Non-pigmented ciliary epithelial cell (primary cell): Measurements from ENCODE around the gene TNRC18.

Experiments used
- DNase-seq: peaks from one replicate; pipeline ENCODE4 v3.0.0-alpha.2; 2010; ENCODE audit warnings: low read depth

Gene TNRC18

DNA sequence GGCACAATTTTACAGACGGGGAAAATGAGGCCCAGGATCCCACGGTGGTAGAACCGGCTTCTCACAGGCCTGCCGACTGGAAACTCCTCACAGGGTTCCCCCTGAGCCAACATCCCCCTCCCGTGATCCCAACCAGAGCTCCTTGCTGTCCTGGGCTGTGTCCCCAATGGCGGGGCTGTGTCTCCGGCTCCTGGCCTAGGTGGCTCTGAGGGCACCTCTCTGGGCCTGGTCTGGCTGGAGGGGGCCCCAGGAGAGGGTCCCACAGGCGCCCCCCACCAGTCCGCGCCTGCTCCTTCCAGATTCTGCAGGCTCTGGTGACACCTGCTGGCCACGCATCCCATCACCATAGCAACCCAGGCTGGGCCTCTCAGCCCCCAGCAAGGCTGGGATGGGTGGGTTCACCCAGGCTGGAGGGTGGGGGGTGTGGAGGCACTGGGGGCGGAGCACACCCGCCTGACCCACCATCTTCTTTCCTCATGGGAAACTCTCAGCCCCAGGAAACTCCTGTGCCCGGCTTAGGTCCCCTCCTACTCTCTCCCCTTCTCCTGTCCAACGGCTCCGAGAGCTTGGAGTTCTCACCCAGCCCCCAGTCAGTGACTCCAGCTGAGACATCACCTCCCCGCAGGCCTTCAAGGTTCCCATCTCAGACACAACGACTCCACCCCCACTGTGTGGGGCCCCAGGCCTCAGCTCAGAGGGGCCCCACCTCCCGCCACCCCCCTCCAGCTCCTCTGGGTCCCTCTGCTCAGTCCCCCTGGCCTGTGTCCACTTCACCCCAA is 27.1 kb upstream of the TNRC18 start:
- DNase-seq: no peak

DNA sequence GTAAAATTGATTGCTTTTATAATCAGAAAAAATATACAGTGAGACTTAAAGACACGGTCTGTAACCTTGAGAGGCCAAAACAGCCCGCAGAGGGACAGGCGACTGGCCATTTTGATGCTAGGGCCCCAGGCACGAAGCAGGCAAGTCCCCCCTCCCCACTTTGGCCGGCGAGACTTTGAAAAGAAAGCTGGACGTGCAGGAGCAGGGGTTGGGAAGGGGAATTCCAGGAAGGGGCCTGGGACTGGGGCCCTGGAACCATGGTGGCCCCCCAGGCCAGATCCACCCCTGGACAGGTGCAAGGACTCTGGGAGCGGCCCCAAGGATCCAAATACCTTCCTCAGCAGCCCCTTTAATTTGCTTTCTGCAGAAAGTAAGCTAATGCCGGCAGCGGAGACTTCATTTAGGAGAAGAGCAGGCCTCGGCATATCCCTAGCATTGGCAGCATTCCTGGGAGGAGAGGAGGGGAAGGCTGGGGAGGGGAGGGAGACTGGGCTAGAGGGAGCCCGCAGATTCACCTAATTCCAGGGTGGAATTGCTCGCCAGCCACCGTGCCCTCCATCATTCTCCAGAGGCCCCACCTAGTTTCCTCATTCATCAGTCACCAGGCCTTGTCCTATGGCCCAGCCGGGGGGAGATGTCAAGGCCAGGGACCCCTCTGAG is 24.9 kb upstream of the TNRC18 start:
- no peak for DNase-seq

DNA sequence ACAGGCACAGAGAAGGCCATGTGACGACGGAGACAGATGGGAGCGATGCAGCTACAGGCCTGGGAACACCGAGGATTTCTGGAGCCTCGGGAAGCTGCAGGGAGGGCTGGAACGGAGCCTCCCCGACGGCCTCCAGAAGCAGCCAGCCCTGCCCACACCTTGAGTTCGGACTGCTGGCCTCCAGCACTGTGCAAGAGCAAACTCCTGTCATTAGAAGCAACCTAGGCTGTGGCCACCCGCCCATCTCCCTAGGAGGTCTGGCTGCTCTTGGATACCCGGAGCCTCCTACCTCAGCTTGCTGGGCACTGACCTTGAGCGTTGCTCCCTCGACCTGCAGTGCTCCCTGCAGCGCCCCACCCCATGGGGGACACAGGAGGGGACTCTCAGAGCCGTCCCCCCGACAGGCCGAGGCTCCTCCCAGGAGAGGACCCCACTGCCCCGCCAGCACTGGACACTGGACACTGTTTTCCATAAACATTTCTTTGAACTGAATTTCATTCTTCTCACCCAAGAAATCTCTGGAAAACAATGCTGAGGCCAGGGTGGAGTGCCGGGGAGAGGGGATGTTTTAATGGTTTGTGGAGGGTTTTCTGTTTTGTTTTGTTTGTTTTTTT is 22.5 kb upstream of the TNRC18 start:
- DNase-seq: no peak

DNA sequence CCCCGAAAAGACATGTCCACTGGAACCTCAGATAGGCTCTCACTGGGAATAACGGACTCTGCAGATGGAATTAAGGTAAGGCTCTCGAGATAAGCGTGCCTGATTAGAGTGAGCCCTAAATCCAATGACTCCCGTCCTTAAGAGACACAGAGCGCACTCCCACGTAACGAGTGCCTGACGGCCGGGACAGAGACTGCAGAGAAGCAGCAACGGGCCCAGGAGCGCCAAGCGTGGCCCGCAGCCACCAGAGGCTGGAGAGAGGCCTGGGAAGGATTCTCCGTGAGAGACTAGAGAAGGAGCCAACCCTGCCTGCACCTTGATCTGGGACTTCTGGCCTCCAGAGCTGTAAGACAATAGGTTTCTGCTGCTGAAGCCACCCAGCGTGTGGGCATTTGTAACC is 20.0 kb upstream of the TNRC18 start:
- no peak for DNase-seq

DNA sequence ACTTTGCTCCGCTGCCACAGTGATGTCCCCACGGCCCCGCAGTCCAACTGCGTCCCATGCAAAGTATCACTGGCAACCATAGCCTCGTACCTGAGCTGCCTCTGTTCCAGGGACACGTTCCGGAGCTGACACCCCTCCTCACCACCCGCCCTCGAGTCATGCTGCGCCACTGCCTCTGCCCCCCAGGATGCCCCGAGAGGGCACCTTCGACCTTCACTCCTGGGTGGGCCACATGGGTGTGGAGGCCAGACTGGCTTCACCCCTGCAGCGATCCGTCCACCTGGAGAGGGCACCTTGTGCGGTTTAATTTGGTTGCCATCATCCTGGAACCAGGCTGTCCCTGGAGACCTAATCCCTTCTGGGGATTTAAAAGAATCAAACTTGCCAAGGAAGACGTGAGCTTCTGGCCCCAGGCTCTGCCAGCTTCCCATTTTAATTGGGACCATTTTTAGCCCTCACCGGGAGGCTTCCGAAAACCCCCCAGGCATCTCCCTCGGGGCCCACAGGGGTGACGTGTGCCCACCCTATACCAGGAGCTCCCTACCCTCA is 19.2 kb upstream of the TNRC18 start:
- DNase-seq: no peak

DNA sequence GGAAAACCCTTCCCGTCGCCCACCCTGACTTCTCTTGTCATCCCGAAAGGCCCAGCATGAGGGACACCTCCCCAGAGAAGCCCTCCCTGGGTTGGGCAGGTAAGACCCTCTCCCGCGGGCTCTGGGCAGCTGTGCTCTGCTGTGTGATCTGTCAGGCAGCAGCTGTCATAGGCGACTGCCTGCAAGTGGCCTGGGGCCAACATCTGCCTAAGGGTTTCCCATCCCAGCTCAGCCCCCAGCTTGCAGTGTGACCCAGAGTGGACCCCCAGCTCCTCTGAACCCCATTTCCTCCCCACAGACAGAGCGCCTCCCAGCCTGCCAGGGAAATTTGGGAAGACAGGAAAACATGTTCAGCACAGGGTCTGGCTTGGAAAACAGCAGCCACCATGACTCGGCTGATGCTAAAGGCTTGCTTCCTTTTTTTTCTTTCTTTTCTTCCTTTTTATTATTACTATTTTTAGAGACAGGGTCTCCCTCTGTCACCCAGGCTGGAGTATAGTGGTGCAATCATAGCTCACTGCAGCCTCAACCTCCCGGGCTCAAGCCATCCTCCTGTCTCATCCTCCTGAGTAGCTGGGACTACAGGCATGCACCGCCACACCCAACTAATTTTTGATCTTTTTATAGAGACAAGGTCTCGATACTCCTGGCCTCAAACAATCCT is 18.3 kb upstream of the TNRC18 start:
- DNase-seq: no peak

DNA sequence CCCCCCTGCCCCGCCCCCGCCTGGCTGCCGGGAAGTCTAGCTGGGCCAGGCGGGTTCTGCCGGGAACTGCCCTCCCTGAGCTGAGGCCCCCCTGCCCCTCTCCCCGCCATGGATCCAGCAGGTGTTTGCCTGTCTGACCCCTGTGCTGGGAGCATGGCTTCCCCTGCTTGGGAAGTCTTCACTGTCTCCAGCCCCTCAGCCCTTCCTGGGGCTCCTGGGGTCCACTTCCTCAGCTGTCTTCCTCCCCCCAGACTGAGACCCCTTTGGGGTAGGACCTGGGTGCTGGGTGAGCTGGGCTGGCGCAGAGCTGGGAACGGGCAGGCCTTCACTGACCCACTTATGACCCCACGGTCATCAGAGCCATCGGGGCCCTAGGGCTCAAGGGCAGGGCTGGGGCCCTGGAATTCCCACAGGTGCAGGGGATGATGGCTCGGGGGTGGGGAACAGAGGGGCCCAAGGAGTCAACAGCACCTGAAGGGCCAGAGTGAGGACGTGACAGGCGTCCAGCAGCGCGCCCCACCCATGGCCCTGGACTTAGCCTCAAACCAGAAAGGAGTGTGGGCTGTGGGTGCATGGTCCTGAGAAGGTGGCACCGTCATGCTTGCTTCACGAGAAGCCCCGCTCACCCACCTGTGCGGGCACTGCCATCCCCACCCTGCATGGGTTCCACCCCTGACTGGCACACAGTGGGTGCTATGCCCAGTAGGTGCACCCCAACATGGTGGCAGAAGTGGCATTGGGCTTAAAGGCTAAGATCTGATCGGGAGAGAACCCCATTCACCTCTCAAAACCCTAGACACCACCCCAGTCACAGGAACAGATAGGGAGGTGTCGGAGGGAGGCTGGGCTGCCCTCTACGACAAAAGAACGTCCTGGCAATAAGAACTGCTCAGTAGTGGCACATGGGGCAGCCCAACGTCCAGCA is 16.2 kb upstream of the TNRC18 start:
- DNase-seq: no peak

DNA sequence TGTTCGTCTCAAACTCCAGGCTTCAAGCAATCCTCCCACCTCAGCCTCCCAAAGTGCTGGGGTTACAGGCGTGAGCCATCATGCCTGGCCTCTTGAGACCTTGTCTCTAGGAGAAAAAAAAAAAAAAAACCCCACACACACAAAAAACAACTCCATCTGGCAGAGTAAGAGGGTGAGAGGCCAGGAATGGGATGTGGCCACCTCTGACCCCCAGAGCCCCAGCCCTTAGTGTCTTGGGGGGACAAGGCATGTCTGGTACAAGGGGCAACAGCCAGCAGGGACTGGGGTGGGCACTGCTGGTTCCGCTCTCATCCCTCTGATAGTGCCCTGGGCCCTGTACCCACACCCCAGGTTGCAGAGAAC is 15.6 kb upstream of the TNRC18 start:
- DNase-seq: no peak

DNA sequence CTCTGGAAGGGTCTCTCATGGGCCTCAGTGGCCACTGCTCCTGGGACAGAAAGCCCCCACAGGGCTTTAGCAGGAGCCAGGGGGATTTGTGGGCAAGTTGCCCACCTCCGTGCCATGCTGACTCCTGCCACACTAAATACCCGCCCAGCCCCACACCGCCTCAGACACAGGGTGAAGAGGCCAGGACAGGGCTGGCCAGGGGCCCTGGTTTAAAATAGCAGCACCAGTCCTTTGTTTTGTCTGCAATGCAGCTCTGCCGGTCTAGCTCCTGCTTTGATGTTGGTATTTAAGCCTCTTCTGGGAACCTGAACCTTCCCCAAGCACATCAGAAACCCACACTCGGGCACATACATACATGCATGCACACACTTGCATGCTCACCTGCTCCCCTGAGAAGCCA is 14.4 kb upstream of the TNRC18 start:
- DNase-seq: no peak

DNA sequence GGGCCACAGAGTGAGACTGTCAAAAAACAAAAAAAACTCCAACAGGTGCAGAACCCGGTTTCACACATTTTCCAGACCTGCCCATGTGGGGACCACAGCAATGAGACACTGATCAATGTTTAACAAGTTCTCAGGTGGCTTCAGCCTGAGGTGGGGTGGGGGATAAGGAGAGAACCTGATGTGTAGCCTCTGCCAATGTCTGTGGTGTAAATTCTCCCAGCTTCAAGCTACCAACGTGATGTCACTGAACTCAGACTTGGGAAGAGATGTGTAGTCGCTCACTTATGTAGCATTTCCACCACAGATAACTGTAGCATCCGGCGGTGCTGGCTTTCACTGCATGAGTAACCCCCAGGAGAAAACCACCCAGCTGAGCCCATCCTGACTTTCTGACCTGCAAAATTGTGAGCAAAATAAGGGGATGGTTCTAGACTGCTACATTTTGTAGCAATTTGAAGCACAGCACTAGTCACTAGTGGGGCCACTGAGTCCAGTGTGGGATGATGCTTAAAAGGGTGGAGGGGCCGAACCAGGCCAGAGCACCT is 13.8 kb upstream of the TNRC18 start:
- no peak for DNase-seq

DNA sequence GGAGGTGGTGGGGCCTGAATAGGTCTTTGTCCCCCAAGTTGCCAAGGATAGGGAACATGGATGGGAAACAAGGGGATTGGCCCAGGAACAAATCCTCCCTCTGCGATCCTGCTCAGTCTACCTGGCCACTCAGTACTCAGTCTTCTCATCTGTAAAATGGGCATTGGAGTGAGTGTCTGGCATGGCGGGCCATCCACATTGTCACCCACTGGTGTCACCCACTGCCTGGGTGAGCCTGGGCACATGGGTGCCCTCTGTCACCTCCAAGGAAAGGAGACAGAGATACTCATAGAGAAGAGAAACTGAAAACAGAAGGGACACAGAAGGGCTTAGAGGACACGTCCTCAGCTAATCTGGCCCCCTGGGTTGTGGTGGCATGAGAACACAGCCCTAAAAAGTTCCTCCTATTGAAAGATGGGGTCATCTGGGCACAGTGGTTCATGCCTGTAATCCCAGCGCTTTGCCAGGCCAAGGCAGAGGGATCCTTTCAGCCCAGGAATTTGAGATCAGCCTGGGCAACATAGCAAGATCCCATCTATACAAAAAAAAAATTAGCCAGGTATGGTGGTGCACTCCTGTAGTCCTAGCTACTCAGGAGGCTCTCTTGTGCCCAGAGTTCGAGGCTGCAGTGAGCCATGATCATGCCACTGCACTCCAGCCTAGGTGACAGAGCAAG is 12.5 kb upstream of the TNRC18 start:
- DNase-seq: no peak

DNA sequence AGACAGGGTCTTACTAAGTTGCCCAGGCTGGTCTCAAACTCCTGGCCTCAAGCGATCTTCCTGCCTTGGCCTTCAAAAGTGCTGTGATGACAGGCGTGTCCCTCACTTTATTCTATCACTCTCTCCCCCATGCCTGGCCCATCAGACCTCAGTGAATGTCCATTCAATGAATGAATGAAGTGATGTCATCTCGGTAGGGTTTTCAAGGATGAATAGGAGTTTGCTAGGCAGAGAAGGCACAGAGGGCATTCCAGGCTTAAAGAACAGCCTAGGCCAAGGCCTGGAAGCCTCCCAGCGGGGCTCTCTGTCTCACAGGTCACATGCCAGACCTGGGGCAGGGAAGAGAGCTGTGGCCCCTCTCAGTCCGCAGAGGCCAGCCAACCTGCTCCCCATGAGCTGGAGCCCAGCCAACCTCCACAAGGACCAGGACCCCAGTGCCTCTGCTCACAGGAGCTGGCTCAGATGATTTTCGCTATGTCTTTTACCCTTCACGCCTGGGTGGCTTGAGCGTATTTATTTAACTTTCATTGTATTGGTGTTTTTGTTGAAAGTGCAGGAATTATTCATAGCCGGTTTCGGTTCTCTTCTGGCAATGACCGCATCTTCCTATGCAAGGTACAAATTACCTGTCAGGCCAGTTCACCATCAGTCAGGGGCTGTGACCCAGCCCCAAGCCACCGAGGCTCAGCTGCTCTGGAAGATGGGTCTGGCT is 11.8 kb upstream of the TNRC18 start:
- no peak for DNase-seq

DNA sequence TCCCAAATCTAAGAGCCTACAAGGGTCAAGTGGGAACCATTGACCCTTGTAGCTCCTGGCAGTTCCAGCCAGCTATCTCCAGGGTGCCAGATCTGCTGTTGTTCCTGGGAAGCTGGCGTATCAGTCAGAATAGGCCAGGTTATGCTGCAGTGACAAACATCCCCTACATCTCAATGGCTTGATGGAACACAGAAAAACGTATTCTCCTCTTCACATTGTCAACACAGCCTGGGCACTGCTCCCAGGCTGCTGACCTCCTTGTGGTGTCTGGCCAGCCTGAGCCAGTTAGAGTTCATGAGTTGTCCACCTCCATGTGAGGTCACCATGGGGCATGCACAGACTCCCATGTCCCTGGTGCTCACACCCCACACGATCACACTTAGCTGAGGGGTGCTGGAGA is 9.5 kb upstream of the TNRC18 start:
- no peak for DNase-seq

DNA sequence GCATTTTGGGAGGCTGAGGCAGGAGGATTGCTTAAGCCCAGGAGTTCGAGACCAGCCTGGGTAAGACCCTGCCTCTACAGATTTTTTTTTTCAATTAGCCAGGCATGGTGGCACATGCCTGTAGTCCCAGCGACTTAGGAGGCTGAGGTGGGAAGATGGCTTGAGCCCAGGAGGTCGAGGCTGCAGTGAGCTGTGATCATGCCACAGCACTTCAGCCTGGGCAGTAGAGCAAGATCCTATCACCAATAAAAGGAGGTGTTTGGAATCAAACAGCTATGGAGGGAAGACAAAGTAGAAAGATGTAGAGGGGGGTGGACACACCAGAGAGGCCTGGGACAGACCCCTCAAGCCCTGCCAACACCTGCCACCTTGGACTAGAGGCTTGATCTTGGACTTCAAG is 9.1 kb upstream of the TNRC18 start:
- no peak for DNase-seq

DNA sequence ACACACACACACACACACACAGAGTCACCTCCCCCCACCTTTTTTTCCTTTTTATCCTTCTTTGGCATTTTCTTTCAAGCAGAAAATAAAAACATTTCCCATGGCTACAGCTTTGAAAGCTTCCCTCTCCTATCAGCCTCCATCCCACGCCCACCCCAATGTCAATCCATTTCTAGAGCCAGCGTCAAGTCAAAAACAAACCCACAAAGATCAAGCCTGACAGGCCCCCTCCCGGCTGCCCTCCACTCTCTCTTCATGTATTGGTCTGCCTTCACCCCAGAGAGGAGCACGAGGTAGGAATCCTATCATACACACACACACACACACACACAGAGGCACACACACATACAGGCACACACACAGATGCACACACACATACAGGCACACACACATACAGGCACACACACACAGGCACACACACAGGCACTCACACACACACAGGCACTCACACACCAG is 8.0 kb upstream of the TNRC18 start:
- DNase-seq: no peak

DNA sequence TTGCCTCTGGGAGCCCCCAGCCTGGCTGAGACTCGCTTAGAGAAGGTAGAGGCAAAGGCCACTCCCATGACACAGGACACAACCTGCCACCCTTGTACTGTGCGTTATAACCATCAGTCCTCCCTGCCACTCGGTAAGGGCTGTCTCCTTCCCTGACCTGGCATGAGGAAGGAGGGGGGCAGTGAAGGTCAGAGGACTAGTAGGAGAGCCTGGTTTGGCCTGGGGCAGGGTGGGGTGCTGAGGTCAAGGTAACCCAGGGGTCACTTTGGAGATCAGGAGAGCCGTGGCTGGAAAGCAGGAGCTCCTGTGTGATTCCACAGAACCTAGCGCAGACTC is 6.9 kb upstream of the TNRC18 start:
- no peak for DNase-seq

DNA sequence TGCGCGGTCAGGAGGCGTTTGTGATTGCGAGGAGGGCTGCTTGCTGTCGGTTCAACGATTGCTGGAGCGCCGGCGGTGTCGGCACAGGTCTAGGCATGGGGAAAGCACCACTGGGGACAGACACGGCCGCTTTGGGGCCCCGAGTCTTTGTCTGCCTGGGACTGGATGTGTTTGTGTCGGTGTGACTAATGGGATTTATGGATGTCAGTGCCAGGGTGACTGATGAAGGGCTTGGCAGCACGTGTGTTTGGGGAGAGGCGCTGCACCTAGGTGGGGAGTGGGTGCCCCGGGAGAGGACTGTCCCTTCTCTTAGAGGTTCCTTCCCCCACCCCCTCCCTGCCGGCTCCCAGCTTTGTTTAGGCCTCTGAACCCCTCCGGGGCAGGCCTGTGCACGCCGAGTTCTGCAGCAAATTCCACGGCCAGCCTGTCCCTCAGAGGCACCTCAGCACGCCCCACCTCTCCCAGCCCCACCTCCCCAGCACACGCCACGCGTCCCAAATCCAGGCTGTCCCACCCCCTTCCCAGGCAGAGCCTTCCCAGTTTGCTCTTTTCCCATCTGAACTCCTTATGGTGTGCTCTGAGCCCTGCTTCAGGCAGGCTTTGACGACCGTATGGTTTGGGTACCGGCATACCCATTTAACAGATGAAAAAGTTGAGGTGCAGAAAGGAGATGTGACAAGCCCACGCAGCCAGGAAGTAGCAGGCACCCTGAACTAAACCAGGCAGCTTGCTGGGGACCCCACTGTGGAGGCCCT is 6.4 kb upstream of the TNRC18 start:
- DNase-seq: no peak

DNA sequence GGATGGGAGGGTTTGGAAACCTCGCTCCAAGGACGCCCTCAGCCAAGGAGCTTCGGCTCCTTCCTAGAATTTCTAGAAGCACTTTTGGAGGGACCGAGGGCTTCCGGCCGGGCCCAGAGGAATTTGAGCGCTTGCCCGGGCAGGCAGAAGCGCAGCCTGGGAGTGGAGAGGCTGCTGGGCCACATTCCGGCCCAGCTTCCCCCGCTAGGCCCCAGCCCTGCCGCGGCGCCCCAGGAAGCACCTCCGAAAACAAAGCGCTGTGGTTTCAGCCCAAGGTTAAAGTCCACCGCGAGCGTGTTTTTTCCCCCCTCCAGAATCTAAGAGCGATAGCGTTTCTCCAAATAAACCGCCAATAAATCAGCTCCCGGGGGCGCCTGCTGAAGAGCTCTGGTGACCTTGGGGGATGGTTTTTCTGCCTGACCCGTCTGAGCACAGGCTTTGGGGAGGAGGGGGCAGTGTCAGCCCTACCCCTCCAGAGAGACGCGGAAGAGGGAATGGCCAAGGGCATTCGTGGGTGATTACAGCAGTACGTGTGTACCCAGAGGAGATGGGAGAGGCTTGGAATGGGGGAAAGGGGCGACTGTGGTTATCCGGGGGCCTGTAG is 5.7 kb upstream of the TNRC18 start:
- DNase-seq: no peak
